ENCODE measurements around the gene GHR.

Gene GHR
- total RNA-seq = 0 to 0.07 reads per million in 2 donors

- peak in 1 of 5 experiments; percentile 30 for DNase-seq
Observed at GRCh38 chr5:42423285-42424165, at the start of gene GHR. Gene GHR, plus strand, starts transcription at chr5:42423439. Its CDS starts 142,436 bp downstream, at chr5:42565875.

GRCh38 chr5:42374679-42375273, 48.5 kb upstream of the GHR start:
- DNase-seq = no peak

DNA sequence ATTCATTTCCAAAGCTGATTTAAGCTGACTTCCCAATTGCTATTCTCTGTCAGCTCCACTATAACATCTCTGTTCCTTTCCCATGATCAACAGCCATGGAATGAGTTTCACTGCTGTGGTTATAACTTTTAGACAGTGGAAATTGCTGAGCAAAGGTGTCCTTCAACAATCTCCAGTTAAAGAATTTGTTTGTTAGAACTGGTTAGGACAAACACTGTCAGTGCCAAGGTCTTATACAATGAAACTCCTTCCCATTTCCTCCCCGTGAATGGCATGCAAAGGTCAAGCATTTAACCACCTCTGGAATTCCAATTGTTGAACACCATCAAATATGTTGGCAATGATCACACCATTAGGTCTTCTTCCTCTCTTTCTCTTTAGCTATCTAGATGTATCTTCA, 45.7 kb upstream of the GHR start:
- DNase-seq = no peak

DNA sequence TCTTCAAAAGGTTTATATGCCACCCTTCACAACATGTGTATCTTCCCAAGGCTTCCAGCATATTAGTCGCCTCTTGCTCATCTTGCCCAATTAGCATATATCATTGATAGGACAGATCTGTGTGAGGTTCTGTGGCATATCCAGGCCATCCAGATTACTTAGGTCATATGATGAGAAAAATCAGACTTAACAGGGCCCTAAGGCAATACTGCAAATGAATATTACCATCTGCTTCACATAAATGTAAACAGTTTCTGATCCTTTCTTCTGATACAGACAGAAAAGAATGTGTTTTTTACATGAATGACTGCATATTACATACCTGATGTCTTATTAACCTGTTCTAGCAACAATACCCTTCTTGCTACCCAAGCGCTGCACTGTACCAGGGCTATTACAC, 41.3 kb upstream of the GHR start:
- no peak for DNase-seq

- DNase-seq = no peak
Observed at GRCh38 chr5:42387563-42387962, 35.7 kb upstream of the GHR start.

- DNase-seq = no peak
Observed at GRCh38 chr5:42390115-42390514, 33.1 kb upstream of the GHR start.

- DNase-seq = no peak
Observed at GRCh38 chr5:42392917-42393316, 30.3 kb upstream of the GHR start.

DNA sequence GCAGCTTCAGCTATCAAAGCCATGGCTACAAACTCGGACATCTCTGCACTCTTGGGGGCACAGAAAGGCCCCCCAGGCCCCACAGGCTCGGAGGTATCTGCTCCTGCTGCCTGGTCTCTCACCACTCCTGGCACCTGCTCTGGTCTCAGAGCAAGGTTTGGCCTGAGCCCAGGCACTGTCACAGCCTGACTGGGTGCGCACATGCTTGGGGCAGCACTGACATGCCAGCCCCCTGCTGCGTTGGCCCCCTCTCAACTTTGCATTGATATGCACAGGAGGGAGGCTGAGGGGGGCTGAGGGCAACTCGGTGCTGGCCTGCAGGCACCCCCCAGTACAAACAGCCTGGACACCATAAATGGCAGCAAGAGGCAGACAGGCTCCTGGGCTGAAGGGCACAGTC, 27.1 kb upstream of the GHR start:
- no peak for DNase-seq

DNA sequence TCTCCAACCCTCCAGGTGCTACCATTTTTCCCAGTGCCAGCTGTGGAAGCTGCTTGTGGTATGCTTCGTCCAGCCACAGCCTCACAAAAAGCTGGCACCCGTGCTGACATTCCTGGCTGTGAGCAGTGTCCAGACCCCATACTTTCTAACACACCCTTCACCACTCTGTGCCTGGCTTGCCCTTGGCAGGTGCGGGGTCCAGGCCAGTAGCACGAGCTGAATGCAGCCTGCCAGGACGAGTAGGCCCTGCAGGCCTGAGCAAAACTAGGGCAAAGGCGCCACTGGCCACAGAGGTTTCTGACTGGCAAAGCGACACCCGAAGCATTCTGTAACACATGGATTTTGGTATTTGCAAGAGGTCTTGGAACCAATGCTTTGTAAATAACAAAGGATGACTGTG, 26.0 kb upstream of the GHR start:
- DNase-seq = no peak

DNA sequence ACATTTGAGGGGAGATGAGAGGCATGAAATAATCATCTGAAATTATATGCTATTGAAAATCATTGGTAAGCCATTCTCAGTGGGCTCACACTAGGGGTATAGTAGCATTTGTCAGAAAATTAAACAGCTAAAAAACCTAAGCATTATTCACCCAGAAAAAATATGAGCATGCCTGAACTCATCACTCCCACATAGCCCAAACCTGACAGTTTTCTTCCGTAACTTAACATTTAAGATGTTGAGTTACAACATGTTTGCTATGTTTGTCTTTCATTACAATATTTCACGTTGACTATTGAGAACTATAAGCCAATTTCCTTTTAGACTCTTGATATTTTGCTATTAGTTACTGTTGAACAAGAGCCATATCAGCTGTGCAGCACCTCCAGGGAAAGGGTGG, 23.5 kb upstream of the GHR start:
- DNase-seq = no peak

- DNase-seq = no peak
Observed at GRCh38 chr5:42400474-42400873, 22.8 kb upstream of the GHR start.

DNA sequence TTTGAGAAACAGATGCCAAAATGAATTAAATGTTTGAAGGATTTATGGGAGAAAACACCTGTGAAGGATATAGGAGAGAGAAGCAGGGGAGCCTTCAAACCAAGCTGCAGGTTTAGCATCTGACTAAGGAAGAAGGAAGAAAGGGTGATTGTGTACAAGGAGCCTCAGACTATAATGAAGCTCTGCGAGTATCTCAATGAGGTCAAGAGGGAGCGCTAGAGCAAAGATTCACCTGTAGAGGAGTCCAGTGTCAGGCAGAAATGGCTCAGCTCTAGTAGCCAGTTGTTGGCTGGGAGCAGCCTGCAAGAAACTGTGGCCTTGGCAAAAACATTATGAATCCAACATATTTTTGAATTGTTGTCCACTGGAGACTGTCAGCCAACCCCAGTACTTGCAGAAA, 20.0 kb upstream of the GHR start:
- DNase-seq = no peak

DNA sequence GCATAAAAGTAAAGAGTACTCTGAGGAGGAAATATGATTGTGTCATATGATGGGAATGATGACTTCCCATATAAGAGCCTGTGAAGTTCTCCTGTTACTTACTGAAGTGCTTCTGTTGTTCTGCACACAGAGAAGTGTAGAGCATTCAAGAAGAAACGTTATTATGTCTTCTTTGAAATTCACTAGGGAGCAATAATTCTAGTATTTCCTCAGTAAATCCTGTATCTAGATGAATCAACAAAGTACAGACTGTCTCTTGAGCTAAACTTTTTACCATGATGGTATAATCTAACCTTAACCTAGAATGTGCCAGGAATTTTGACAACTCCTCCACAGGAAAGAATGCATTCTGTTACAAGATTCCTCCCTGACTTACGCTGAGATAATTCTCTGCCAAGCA, 18.9 kb upstream of the GHR start:
- DNase-seq = no peak

DNA sequence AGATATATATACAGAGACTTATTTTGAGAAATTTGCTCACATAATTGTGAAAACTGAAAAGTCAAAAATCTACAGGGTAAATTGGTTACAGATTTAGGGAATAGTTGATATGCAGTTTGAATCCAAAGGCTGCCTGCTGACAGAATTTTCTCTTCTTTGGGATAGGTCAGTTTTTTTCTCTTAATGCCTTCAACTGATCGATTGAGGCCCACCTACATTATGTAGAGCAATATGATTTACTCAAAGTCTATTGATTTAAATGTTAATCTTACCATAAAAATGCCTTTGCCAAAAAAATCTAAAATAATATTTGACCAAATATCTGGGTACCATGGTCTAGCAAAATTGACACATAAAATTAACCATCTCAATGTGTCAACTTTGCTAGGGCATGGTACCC, 3.9 kb upstream of the GHR start:
- DNase-seq = no peak

DNA sequence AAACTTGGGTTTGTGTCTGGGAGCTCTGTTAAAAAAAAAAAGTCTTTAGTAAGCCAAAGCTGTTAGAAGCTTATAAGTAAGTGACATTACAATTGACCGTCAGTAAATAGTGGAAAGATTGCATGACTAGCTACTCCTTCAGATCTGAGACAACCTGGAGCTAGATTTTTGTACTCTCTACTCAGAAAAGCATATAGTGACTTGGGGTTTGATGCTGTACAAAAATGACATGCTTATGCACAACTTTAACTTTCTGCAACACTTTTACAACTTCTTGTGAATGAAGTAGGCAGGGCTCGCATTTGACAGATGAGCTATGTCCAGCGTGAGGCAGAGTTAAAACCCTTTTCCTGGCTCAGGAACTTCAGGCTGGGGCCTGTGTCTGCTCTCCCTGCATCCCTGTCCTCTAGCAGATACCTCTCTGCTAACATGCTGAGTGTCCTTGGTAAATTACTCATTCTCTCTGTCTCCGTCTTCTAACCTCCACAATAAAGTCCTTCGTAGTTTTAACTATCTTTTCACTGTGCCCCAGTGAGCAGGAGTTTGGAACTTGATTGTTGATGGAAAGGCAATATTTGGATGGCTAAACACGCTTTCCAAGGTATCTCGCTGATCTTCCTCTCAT, 471 bp upstream of the GHR start:
- no peak for DNase-seq

- DNase-seq = no peak
Observed at GRCh38 chr5:42426016-42426415, 2.8 kb downstream of the GHR start.

DNA sequence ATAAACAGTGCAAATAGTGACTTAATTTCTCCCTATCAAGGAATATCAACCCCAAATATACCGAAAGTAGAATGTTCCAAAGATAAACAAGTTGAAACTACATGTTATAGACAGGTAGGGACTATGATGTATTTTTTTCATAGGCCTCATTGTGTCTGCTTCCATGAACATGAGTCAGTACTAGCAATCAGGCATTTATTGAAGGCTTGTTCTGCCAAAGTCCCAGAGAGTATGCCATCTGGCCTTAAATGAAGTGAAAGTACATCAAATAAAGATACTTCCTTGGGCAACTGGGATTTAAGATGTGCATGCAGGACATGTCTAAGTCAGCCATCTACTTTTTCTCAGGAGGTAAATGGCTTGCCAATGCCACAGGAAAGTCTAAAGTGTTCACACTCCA, 6.5 kb downstream of the GHR start:
- no peak for DNase-seq

DNA sequence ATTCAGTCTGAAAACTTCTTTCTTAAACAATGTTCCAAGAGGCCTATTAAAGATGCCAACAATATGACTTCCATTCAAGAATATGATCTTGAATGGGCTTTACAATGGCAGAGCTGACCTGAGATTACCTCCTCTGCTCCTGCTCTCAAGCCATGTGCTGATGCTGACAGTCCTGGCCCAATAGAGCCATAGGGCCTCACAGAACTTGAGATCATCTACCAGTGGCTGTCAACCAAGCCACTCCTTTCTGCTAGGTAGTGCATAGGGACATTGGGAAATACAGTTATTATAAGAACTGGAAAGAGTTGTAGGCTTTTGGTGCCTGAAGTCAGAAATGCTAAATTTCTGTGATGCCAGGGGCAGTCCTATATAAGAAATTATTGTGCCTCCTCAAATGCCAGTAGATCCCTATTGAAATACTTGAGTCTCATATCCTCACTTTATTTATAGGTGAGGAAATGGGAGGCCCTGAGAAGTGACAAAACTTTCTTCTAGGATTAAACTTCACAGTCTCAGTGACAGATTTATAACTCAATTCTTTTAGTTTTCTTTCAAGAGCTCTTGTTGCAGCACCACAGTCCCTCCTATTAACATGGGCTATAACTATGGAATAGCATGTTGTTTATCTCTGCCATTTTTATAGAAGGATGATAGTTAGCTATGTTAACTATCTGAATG, 10.9 kb downstream of the GHR start:
- no peak for DNase-seq

- DNase-seq = no peak
Observed at GRCh38 chr5:42436051-42436450, 12.8 kb downstream of the GHR start.

GRCh38 chr5:42454216-42454995, 31.2 kb downstream of the GHR start:
- no peak for DNase-seq

- no peak for DNase-seq
Observed at GRCh38 chr5:42461033-42461432, 37.8 kb downstream of the GHR start.

DNA sequence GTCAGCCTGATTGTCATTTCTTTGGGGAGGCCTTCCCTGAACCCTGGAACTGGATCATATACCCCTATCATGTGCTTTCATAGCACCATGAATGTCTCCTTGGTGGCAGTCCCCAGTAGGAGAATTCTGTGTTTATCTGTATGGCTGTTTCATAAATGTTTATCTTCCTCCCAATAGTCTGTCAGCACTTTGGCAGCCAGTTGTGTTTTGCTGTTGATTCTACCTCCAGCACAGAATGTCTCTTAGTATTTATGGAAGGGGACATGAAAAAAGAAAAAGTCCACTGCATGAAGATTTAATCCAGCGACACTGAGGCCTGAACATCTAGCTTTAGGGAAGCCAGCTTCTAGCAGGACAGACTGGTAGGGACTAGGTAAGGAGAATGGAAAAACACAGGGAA, 38.3 kb downstream of the GHR start:
- DNase-seq = no peak

- DNase-seq = no peak
Observed at GRCh38 chr5:42462083-42462482, 38.8 kb downstream of the GHR start.

All from T-helper 2 cell (primary cell).